GM12878 (cell line): ENCODE data around the gene IRF4. TPM values are rescaled to one million over a fixed set of nuclear protein-coding genes. Genes with fewer than 3 reads are reported as not detected.

Experiments
- ASH2L ChIP-seq: fragments of 300-600, 200-600 bp; sonication (generic); IDR thresholded peaks from 2 replicates; pipeline ENCODE4 v1.6.1; 2017; ENCODE audit warnings: low read depth, mild to moderate bottlenecking, borderline replicate concordance
- BRCA1 ChIP-seq: IDR thresholded peaks from 2 replicates; pipeline ENCODE4 v1.6.1; 2011; ENCODE audit warnings: low read depth, low read length, improper control_type of control experiment
- GATAD2B ChIP-seq: fragments of 450-650 bp; conservative IDR thresholded peaks from 2 replicates; pipeline ENCODE4 v1.6.1; 2017; ENCODE audit warnings: low read depth, mild to moderate bottlenecking, moderate library complexity
- IKZF1 ChIP-seq: fragments of 450-650 bp; conservative IDR thresholded peaks from 2 replicates; pipeline ENCODE4 v1.6.1; 2017; ENCODE audit warnings: antibody characterized with exemption, mild to moderate bottlenecking
- RB1 ChIP-seq: fragments of 450-650 bp; formaldehyde crosslinking; IDR thresholded peaks from 2 replicates; pipeline ENCODE4 v1.6.1; 2017; ENCODE audit warnings: mild to moderate bottlenecking, borderline replicate concordance
- polyA plus RNA-seq, 11 experiments: library from polyadenylated mRNA; depleted of rRNA in 4 of 11; unstranded in 6 of 11; stranded (reverse) in 5 of 11; fragments of >200 nt; fragmentation: Nextera tagmentation in 4 of 11; fragmentation: Illumina TruSeq in 1 of 11; extraction: Ambion mirVana in 4 of 11; extraction: Trizol in 1 of 11; gene quantifications; 1 replicate in 1 of 11; 2 replicates in 10 of 11; pipeline versions ENCODE4 v1.2.1 to v1.2.3, GENCODE V29; 2011 to 2016; ENCODE audit warnings: inconsistent platforms in 2 of 11, missing spikeins in 2 of 11, low read depth in 1 of 11
- total RNA-seq, 4 experiments: library from RNA; depleted of rRNA in 3 of 4; stranded (reverse); fragments of >200 nt in 3 of 4; fragmentation: Illumina TruSeq in 1 of 4; extraction: Trizol in 1 of 4; gene quantifications; 2 replicates each; pipeline versions ENCODE4 v1.2.1 to v1.2.3, GENCODE V29; 2013 to 2021
- TF ChIP-seq, protein P1 (sequence below): IDR thresholded peaks from 2 replicates; pipeline ENCODE4 v1.6.1; 2012; ENCODE audit warnings: improper control_type of control experiment, low read depth, low read length; ENCODE audit not compliant: insufficient replicate concordance

IRF4 gene
- total and polyA plus RNA-seq, 10 of the 15 experiments (the other 5 are each of a cell fraction or from before 2014, with no cell fraction given), result 50.0 to 495 (median 257) TPM

GRCh38 chr6:365835-366234, 25.7 kb upstream of the IRF4 start (continued):
- no peak for TF ChIP-seq BRCA1
- peak; percentile 36; the same call in 1 of the 2 replicates for TF ChIP-seq GATAD2B
- TF ChIP-seq RB1, result 0 out of 2 replicates have a peak, but pooled peaks have one; percentile 58
- TF ChIP-seq, protein P1, sequence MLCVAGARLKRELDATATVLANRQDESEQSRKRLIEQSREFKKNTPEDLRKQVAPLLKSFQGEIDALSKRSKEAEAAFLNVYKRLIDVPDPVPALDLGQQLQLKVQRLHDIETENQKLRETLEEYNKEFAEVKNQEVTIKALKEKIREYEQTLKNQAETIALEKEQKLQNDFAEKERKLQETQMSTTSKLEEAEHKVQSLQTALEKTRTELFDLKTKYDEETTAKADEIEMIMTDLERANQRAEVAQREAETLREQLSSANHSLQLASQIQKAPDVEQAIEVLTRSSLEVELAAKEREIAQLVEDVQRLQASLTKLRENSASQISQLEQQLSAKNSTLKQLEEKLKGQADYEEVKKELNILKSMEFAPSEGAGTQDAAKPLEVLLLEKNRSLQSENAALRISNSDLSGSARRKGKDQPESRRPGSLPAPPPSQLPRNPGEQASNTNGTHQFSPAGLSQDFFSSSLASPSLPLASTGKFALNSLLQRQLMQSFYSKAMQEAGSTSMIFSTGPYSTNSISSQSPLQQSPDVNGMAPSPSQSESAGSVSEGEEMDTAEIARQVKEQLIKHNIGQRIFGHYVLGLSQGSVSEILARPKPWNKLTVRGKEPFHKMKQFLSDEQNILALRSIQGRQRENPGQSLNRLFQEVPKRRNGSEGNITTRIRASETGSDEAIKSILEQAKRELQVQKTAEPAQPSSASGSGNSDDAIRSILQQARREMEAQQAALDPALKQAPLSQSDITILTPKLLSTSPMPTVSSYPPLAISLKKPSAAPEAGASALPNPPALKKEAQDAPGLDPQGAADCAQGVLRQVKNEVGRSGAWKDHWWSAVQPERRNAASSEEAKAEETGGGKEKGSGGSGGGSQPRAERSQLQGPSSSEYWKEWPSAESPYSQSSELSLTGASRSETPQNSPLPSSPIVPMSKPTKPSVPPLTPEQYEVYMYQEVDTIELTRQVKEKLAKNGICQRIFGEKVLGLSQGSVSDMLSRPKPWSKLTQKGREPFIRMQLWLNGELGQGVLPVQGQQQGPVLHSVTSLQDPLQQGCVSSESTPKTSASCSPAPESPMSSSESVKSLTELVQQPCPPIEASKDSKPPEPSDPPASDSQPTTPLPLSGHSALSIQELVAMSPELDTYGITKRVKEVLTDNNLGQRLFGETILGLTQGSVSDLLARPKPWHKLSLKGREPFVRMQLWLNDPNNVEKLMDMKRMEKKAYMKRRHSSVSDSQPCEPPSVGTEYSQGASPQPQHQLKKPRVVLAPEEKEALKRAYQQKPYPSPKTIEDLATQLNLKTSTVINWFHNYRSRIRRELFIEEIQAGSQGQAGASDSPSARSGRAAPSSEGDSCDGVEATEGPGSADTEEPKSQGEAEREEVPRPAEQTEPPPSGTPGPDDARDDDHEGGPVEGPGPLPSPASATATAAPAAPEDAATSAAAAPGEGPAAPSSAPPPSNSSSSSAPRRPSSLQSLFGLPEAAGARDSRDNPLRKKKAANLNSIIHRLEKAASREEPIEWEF, result peak; percentile 71
- TF ChIP-seq ASH2L, result no peak
- TF ChIP-seq IKZF1, result peak; percentile 7; the same call in 1 of the 2 replicates
